H1 (cell line): ENCODE measurements around the gene TMEM209. TPM values are rescaled to one million over a fixed set of nuclear protein-coding genes. Genes with fewer than 3 reads are reported as not detected.

Source experiments
- CHD7 ChIP-seq: fragments of 300-600 bp; sonication (generic); IDR thresholded peaks from 2 replicates; pipeline ENCODE4 v1.7.1; 2012; ENCODE audit warnings: low read length, moderate library complexity, mild to moderate bottlenecking, inconsistent platforms; ENCODE audit not compliant: insufficient replicate concordance
- HDAC6 ChIP-seq: IDR thresholded peaks from one replicate; pipeline ENCODE4 v1.7.1; 2012; ENCODE audit warnings: low read depth, mild to moderate bottlenecking, inconsistent platforms, low read length, moderate library complexity
- RBBP5 ChIP-seq: IDR thresholded peaks from 2 replicates; pipeline ENCODE4 v1.7.1; 2012; ENCODE audit warnings: low read depth, mild to moderate bottlenecking, inconsistent platforms, low read length, moderate library complexity, borderline replicate concordance
- polyA plus RNA-seq, 7 experiments: library from polyadenylated mRNA; depleted of rRNA in 3 of 7; stranded (reverse) in 5 of 7; unstranded in 2 of 7; fragments of >200 nt in 5 of 7; fragments of 200-250 nt in 2 of 7; gene quantifications; 1 replicate in 5 of 7; 2 replicates in 1 of 7; 4 replicates in 1 of 7; pipeline versions ENCODE4 v1.2.1 to v1.2.3, GENCODE V29; 2011 to 2013; ENCODE audit warnings: missing spikeins in 2 of 7, mixed read lengths in 2 of 7
- total RNA-seq: library from RNA; stranded (reverse); fragmentation: NEBNext Ultra II Directional; extraction: Animal tissue kit (Norgen Biotek cat#: 25700); gene quantifications from 2 replicates; pipeline ENCODE4 v1.2.1, GENCODE V29; 2021

Gene TMEM209
- total and polyA plus RNA-seq, 2 of the 8 experiments (the other 6 are each of a cell fraction or from before 2014, with no cell fraction given) = 28.5 to 30.5 TPM

GRCh38 chr7:130232209-130232608, 27.0 kb upstream of the TMEM209 start (continued):
- TF ChIP-seq CHD7 (no peak), HDAC6 (no peak), RBBP5 (no peak)
